Left colon (tissue), 2 donors: Measurements from ENCODE around the gene DGCR6L. TPM values are rescaled to one million over a fixed set of nuclear protein-coding genes. Genes with fewer than 3 reads are reported as not detected.
A peak's percentile ranks its signal among the peaks of the same experiment; 100 is the strongest.
"Not testable (repeated sequence)": the region's sequence is repeated elsewhere in the genome, so short reads cannot be mapped to it uniquely, and the experiment has no call there.

ENCODE experiments used
- ATAC-seq: fragments of 200-7000 bp; cut with Tn5 transposase; one replicate; pipeline ENCODE4 v1.9.1; 2020; ENCODE audit warnings: mild to moderate bottlenecking, moderate library complexity
- DNase-seq, 2 donors: peaks; one replicate each; pipeline ENCODE4 v3.0.0-alpha.2; 2020
- intact Hi-C, 2 donors: fragments of 100-400 bp; cut with DNase I in 1 of 2; cut with micrococcal nuclease in 1 of 2; formaldehyde crosslinking; loops; one replicate each; pipeline versions ENCODE4 v1.11.2 to v1.14.0; 2022; cut with DNase I, micrococcal nuclease
- long read RNA-seq: library from polyadenylated mRNA; unstranded; transcript quantifications from one replicate; pipeline ENCODE4 v2.0.0, GENCODE V29; 2021
- total RNA-seq, 2 donors: library from RNA; stranded (reverse); fragmentation: NEBNext Ultra II Directional; extraction: Animal tissue kit (Norgen Biotek cat#: 25700); gene quantifications; one replicate each; pipeline ENCODE4 v1.2.1, GENCODE V29; 2021
- donor health status: DM: no; HTN: no; CAD: no.
- donor health status: DM: yes; HTN: yes; CAD: no.

The DGCR6L gene
- 10 to 100 TPM; 25.7 to 26.1 TPM for total RNA-seq
- long read RNA-seq, transcript DGCR6L-201 (5 exons, 1,154 nt): major isoform, 67 of 71 reads
- long read RNA-seq, partial matches to known transcripts: 3 of 71 reads
- long read RNA-seq, other reads (novel, unspliced or antisense): 0 of 71 reads

GRCh38 chr22:20319745-20320658 lies at the start of gene DGCR6L:
TSS of gene DGCR6L (minus strand) at chr22:20320060. CDS start at chr22:20319988, 72 bp downstream.
- DNase-seq (peak; percentile 97 to 99), ATAC-seq (peak; percentile 93)
- intact Hi-C loops: no loop called here

- not testable (repeated sequence) for DNase-seq
Measured at GRCh38 chr22:20368875-20369274, 49.0 kb upstream of the DGCR6L start.

GRCh38 chr22:20366841-20367240 lies 47.0 kb upstream of the DGCR6L start:
- ATAC-seq, intact Hi-C loops, DNase-seq: not testable (repeated sequence)

More at GRCh38 chr22:20368875-20369274, 49.0 kb upstream of the DGCR6L start:
- ATAC-seq, intact Hi-C loops: not testable (repeated sequence)

GRCh38 chr22:20364335-20365260 lies 44.7 kb upstream of the DGCR6L start:
- DNase-seq, intact Hi-C loops, ATAC-seq: not testable (repeated sequence)

- DNase-seq, intact Hi-C loops, ATAC-seq: not testable (repeated sequence)
Measured at GRCh38 chr22:20362403-20362802, 42.5 kb upstream of the DGCR6L start.

- DNase-seq, ATAC-seq, intact Hi-C loops: not testable (repeated sequence)
Measured at GRCh38 chr22:20361752-20362229, 41.9 kb upstream of the DGCR6L start.

GRCh38 chr22:20360866-20361751 lies 41.2 kb upstream of the DGCR6L start:
- ATAC-seq, DNase-seq, intact Hi-C loops: not testable (repeated sequence)

- DNase-seq, ATAC-seq, intact Hi-C loops: not testable (repeated sequence)
Measured at GRCh38 chr22:20360261-20360660, 40.4 kb upstream of the DGCR6L start.

GRCh38 chr22:20358503-20359239 lies 38.8 kb upstream of the DGCR6L start:
- DNase-seq, intact Hi-C loops, ATAC-seq: not testable (repeated sequence)

- ATAC-seq, intact Hi-C loops, DNase-seq: not testable (repeated sequence)
Measured at GRCh38 chr22:20357967-20358366, 38.1 kb upstream of the DGCR6L start.

- ATAC-seq: not testable (repeated sequence)
Measured at GRCh38 chr22:20356906-20357305, 37.0 kb upstream of the DGCR6L start.

GRCh38 chr22:20355939-20356636 lies 36.2 kb upstream of the DGCR6L start:
- DNase-seq, intact Hi-C loops, ATAC-seq: not testable (repeated sequence)

More at GRCh38 chr22:20356906-20357305, 37.0 kb upstream of the DGCR6L start:
- DNase-seq, intact Hi-C loops: not testable (repeated sequence)

GRCh38 chr22:20354238-20354975 lies 34.5 kb upstream of the DGCR6L start:
- DNase-seq (no peak), ATAC-seq (no peak)
- intact Hi-C loops: no loop called here

GRCh38 chr22:20352536-20352935 lies 32.7 kb upstream of the DGCR6L start:
- ATAC-seq, intact Hi-C loops, DNase-seq: not testable (repeated sequence)

GRCh38 chr22:20346553-20346952 lies 26.7 kb upstream of the DGCR6L start:
- ATAC-seq, DNase-seq, intact Hi-C loops: not testable (repeated sequence)
